GM18909 (cell line): ENCODE results near the gene AMBRA1.
A peak's percentile ranks its signal among the peaks of the same experiment; 100 is the strongest.

Experiments
- ATAC-seq: cut with Tn5 transposase; IDR thresholded peaks from one replicate; pipeline ENCODE4 v1.9.1; 2021; ENCODE audit warnings: mild to moderate bottlenecking; ENCODE audit not compliant: unreplicated experiment, poor library complexity

Gene AMBRA1

GRCh38 chr11:46617134-46617971, 23.5 kb upstream of the AMBRA1 start, which contains the start of the genes ATG13 and HARBI1:
ATG13 (plus strand) TSS chr11:46617553; CDS start chr11:46644292, 26,739 bp downstream.
HARBI1 (minus strand) TSS chr11:46617227; CDS start chr11:46616237, 990 bp downstream.
- ATAC-seq = peak; percentile 93

GRCh38 chr11:46616551-46617133, 22.8 kb upstream of the AMBRA1 start:
- ATAC-seq = no peak

- no peak for ATAC-seq
Measured at GRCh38 chr11:46615756-46616155, 21.9 kb upstream of the AMBRA1 start.

- no peak for ATAC-seq
Measured at GRCh38 chr11:46612326-46612725, 18.5 kb upstream of the AMBRA1 start.

- ATAC-seq = no peak
Measured at GRCh38 chr11:46611526-46612304, 17.9 kb upstream of the AMBRA1 start.

- ATAC-seq = no peak
Measured at GRCh38 chr11:46609386-46609785, 15.6 kb upstream of the AMBRA1 start.

GRCh38 chr11:46607516-46607915, 13.7 kb upstream of the AMBRA1 start:
- no peak for ATAC-seq

GRCh38 chr11:46604796-46605195, 11.0 kb upstream of the AMBRA1 start:
- ATAC-seq = no peak

GRCh38 chr11:46603704-46604308, 10.0 kb upstream of the AMBRA1 start:
- no peak for ATAC-seq

- ATAC-seq = no peak
Measured at GRCh38 chr11:46601129-46601528, 7.3 kb upstream of the AMBRA1 start.

GRCh38 chr11:46600194-46600960, 6.6 kb upstream of the AMBRA1 start:
- no peak for ATAC-seq

GRCh38 chr11:46599340-46600193, 5.7 kb upstream of the AMBRA1 start:
- no peak for ATAC-seq

GRCh38 chr11:46597609-46598219, 3.9 kb upstream of the AMBRA1 start:
- ATAC-seq = no peak

- ATAC-seq = no peak
Measured at GRCh38 chr11:46597155-46597554, 3.3 kb upstream of the AMBRA1 start.

- no peak for ATAC-seq
Measured at GRCh38 chr11:46594785-46595184, 962 bp upstream of the AMBRA1 start.

GRCh38 chr11:46594374-46594700, 514 bp upstream of the AMBRA1 start:
- ATAC-seq = no peak

GRCh38 chr11:46590740-46591605, 2.9 kb downstream of the AMBRA1 start:
- ATAC-seq = no peak

- no peak for ATAC-seq
Measured at GRCh38 chr11:46588915-46589314, 4.9 kb downstream of the AMBRA1 start.
